ENCODE results near the gene ABCC1.
A peak's percentile ranks its signal among the peaks of the same experiment; 100 is the strongest.

Gene ABCC1

GRCh38 chr16:16073891-16074881, 124.8 kb downstream of the ABCC1 start:
- H3K36me3 Mint-ChIP-seq: peaks cover 95% of the 10 kb centered on the region
- no peaks in the 10 kb centered on the region for H3K9me3 Mint-ChIP-seq
- peaks cover 24% of the 10 kb centered on the region for H3K4me1 Mint-ChIP-seq
- no peak overlapping the region for H3K4me3 Mint-ChIP-seq
- ATAC-seq: peak; percentile 34
- peak overlapping the region; percentile 92 for H3K27ac Mint-ChIP-seq
- DNase-seq (ENCODE audit: low spot score in 2 of 2): no peak

DNA sequence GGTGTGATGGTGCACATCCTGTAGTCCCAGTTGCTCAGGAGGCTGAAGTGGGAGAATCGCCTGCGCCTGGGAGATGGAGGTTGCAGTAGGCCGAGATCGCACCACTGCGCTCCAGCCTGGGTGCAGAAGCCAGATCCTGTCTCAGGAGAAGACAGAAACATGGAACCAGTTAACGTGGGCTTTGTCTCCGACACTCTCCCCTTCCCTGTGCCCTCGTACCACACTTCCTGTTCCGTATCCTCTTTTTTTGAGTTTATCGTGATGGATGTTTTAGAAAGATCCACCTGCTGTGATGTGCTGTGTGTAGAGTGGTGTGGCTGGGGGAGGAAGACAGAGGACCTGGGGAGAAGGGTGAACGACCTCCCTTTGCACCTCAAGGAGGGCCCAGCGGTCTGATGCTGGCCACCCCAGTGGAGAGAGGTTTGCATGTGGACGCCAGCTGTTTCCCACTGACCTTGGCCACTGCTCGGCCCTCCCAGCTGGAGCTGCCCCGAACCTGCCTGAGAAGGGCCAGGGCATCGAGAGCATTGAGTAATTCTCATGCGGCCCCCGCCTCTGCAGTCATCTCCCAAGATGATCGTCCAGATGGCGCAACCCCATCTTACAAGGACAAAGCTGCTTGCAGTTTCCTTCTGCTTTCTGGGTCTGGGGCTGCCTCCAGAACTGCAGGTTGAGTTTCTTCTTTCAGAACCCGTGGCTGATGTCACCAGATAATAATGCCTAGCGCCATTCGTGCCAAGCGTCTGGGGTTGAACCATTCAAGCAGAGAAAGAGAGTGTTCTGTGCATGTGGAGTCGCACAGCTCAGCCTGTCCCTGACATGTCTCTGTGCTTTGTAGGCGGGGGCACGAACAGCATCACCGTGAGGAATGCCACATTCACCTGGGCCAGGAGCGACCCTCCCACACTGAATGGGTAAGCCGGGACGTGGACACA, 126.3 kb downstream of the ABCC1 start:
- H3K36me3 Mint-ChIP-seq: peaks cover 95% of the 10 kb centered on the region
- H3K4me3 Mint-ChIP-seq: no peak overlapping the region
- no peak for ATAC-seq
- H3K27ac Mint-ChIP-seq: peak overlapping the region; percentile 92
- DNase-seq (ENCODE audit: low spot score in 2 of 2): no peak
- peaks cover 24% of the 10 kb centered on the region for H3K4me1 Mint-ChIP-seq
- no peaks in the 10 kb centered on the region for H3K9me3 Mint-ChIP-seq

- peak overlapping the region; percentile 92 for H3K27ac Mint-ChIP-seq
- peaks cover 95% of the 10 kb centered on the region for H3K36me3 Mint-ChIP-seq
- H3K4me1 Mint-ChIP-seq: peaks cover 24% of the 10 kb centered on the region
- no peak for DNase-seq (ENCODE audit: low spot score in 2 of 2)
- H3K4me3 Mint-ChIP-seq: no peak overlapping the region
- no peak for ATAC-seq
- no peaks in the 10 kb centered on the region for H3K9me3 Mint-ChIP-seq
Observed at GRCh38 chr16:16076423-16076813, 127.0 kb downstream of the ABCC1 start.

- H3K4me1 Mint-ChIP-seq: peaks cover 4% of the 10 kb centered on the region
- no peaks in the 10 kb centered on the region for H3K9me3 Mint-ChIP-seq
- DNase-seq (ENCODE audit: low spot score in 2 of 2) (no peak), ATAC-seq (no peak)
- H3K36me3 Mint-ChIP-seq: peaks cover 100% of the 10 kb centered on the region
- no peak overlapping the region for H3K4me3 Mint-ChIP-seq
- H3K27ac Mint-ChIP-seq: no peak overlapping the region
Observed at GRCh38 chr16:16080465-16081065, 131.1 kb downstream of the ABCC1 start.

GRCh38 chr16:16081141-16081540, 131.7 kb downstream of the ABCC1 start:
- Mint-ChIP-seq H3K27ac (no peak overlapping the region), H3K4me3 (no peak overlapping the region), H3K4me1 (peaks cover 4% of the 10 kb centered on the region), H3K36me3 (peaks cover 100% of the 10 kb centered on the region), H3K9me3 (no peaks in the 10 kb centered on the region)
- ATAC-seq (no peak), DNase-seq (ENCODE audit: low spot score in 2 of 2) (no peak)

- peak overlapping the region; percentile 26 for H3K27ac Mint-ChIP-seq
- H3K9me3 Mint-ChIP-seq: no peaks in the 10 kb centered on the region
- peaks cover 11% of the 10 kb centered on the region for H3K4me1 Mint-ChIP-seq
- no peak overlapping the region for H3K4me3 Mint-ChIP-seq
- peaks cover 100% of the 10 kb centered on the region for H3K36me3 Mint-ChIP-seq
- ATAC-seq (no peak), DNase-seq (ENCODE audit: low spot score in 2 of 2) (no peak)
Observed at GRCh38 chr16:16082255-16082654, 132.8 kb downstream of the ABCC1 start.

- peaks cover 100% of the 10 kb centered on the region for H3K36me3 Mint-ChIP-seq
- H3K4me3 Mint-ChIP-seq: no peak overlapping the region
- peak overlapping the region; percentile 73 for H3K27ac Mint-ChIP-seq
- DNase-seq (ENCODE audit: low spot score in 2 of 2) (no peak), ATAC-seq (no peak)
- H3K9me3 Mint-ChIP-seq: no peaks in the 10 kb centered on the region
- H3K4me1 Mint-ChIP-seq: peaks cover 12% of the 10 kb centered on the region
Observed at GRCh38 chr16:16083421-16084156, 134.2 kb downstream of the ABCC1 start.

DNA sequence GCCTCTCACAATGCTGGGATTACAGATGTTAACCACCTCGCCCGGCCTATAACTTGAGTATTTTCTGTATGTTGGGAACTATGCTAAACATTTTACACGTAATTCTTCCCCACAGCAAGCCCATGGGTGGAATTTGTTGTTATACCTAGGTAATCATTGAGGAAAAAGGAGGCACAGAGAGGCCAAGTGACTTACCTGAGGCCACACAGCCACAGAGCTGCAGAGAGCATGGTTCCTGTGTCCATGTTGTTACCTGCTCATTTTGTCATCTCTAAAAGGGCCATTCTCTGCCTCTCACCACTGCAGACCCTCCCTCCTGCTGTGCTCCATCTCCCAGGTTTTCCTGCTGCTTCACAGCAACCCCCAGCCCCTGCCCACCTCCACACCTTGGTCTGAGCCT, 135.5 kb downstream of the ABCC1 start:
- Mint-ChIP-seq H3K27ac (no peak overlapping the region), H3K36me3 (peaks cover 100% of the 10 kb centered on the region), H3K4me1 (peaks cover 13% of the 10 kb centered on the region), H3K4me3 (no peak overlapping the region), H3K9me3 (no peaks in the 10 kb centered on the region)
- ATAC-seq (no peak), DNase-seq (ENCODE audit: low spot score in 2 of 2) (no peak)

GRCh38 chr16:16086653-16087446, 137.4 kb downstream of the ABCC1 start:
- Mint-ChIP-seq H3K4me1 (peaks cover 18% of the 10 kb centered on the region), H3K27ac (peak overlapping the region; percentile 77), H3K9me3 (no peaks in the 10 kb centered on the region), H3K36me3 (peaks cover 100% of the 10 kb centered on the region), H3K4me3 (no peak overlapping the region)
- peak; percentile 69 for ATAC-seq
- DNase-seq (ENCODE audit: low spot score in 2 of 2): no peak

DNA sequence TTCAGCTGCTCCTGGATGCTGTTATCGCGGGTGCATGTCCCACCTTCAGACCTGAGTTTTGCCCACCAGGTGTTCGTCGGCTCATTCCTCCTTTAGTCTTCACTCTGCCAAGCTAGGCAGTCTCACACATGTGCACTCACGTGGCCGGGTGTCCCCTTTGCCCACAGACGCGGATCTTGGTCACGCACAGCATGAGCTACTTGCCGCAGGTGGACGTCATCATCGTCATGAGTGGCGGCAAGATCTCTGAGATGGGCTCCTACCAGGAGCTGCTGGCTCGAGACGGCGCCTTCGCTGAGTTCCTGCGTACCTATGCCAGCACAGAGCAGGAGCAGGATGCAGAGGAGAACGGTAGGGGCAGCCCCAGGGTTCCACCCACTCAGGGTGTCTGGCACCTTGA, 140.8 kb downstream of the ABCC1 start:
- Mint-ChIP-seq H3K27ac (peak overlapping the region; percentile 45), H3K4me3 (no peak overlapping the region), H3K4me1 (peaks cover 23% of the 10 kb centered on the region), H3K36me3 (peaks cover 100% of the 10 kb centered on the region), H3K9me3 (no peaks in the 10 kb centered on the region)
- ATAC-seq (no peak), DNase-seq (ENCODE audit: low spot score in 2 of 2) (no peak)

DNA sequence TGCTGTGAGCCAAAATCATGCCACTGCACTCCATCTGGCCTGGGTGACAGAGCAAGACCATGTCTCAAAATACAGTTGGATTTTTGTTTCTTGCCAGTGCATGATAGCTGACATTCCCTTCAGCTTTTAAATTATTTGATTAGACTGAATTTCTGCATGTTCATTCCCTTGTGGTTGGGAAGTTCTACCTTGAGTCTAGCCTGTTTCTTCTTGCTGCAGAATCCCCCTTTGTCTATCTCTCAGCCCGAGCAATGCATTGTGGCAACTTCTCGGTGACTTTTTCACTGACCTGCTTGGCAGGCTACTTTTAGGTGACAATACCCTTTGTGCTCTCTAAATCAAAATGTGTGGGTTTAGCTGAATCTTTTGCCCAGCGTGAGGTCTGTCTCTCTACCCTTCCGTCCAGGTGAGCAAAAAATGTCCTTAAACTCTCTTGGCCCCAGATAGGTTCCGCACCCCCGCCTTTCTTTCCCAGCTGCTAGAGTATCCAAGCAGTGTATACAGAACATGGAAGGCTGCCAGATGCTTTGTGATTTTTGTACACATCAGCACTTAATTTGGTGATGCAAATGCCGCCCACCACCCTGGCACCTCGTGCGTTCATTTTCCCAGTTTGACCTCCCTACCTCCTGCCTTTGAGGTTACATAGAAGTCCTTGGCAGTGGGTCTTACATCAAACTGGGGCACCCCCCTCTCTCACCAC, 143.7 kb downstream of the ABCC1 start:
- H3K4me1 Mint-ChIP-seq: peaks cover 11% of the 10 kb centered on the region
- ATAC-seq: no peak
- no peaks in the 10 kb centered on the region for H3K9me3 Mint-ChIP-seq
- H3K4me3 Mint-ChIP-seq: no peak overlapping the region
- DNase-seq (ENCODE audit: low spot score in 2 of 2): no peak
- no peak overlapping the region for H3K27ac Mint-ChIP-seq
- peaks cover 100% of the 10 kb centered on the region for H3K36me3 Mint-ChIP-seq

DNA sequence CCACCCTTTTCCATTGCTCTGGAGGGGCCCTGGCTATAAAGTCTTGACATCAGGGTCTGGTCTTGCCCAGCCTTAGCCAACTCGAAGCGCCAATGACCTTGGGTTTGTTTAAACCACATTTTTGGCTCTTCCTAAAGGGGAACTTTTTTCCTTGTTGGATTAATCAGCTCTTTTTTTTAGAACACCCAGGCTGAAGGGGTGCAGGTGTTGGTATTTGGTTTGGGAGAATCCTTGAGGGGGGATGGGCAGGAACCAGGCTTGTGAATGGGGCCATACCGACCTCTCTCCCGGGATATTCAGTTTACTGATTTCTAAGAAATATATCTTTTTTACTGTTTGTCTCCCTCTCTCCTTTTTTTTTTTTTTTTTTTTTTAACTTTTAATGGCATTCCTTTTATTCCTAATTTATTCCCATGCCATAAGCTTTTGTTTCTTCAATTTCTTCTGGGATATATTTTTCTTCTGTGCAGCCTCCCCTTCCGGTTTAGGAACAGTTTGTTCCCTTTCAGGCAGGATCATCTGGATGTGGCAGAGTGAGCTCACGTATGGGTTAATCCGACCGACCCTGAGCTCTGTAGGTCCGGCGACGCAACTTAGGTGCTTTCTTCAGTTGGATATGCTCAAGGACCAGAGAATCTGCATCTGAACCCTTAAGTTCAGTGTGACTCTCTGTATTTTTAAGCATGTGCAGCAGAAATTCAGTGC, 144.4 kb downstream of the ABCC1 start:
- H3K4me1 Mint-ChIP-seq: peaks cover 11% of the 10 kb centered on the region
- peaks cover 100% of the 10 kb centered on the region for H3K36me3 Mint-ChIP-seq
- ATAC-seq (no peak), DNase-seq (ENCODE audit: low spot score in 2 of 2) (no peak)
- peak overlapping the region; percentile 13 for H3K27ac Mint-ChIP-seq
- no peak overlapping the region for H3K4me3 Mint-ChIP-seq
- no peaks in the 10 kb centered on the region for H3K9me3 Mint-ChIP-seq

GRCh38 chr16:16095646-16096045, 146.2 kb downstream of the ABCC1 start:
- Mint-ChIP-seq H3K9me3 (no peaks in the 10 kb centered on the region), H3K27ac (no peak overlapping the region), H3K4me3 (no peak overlapping the region), H3K36me3 (peaks cover 100% of the 10 kb centered on the region), H3K4me1 (peaks cover 15% of the 10 kb centered on the region)
- no peak for ATAC-seq
- DNase-seq (ENCODE audit: low spot score in 2 of 2): no peak
